ENCODE results near the gene WIPF1. TPM values are rescaled to one million over a fixed set of nuclear protein-coding genes. Genes with fewer than 3 reads are reported as not detected.
A peak's percentile ranks its signal among the peaks of the same experiment; 100 is the strongest.

Gene WIPF1
- total RNA-seq, 3 donors from 2014 or later, result 15.3 to 56.6 (median 28.9) TPM

DNA sequence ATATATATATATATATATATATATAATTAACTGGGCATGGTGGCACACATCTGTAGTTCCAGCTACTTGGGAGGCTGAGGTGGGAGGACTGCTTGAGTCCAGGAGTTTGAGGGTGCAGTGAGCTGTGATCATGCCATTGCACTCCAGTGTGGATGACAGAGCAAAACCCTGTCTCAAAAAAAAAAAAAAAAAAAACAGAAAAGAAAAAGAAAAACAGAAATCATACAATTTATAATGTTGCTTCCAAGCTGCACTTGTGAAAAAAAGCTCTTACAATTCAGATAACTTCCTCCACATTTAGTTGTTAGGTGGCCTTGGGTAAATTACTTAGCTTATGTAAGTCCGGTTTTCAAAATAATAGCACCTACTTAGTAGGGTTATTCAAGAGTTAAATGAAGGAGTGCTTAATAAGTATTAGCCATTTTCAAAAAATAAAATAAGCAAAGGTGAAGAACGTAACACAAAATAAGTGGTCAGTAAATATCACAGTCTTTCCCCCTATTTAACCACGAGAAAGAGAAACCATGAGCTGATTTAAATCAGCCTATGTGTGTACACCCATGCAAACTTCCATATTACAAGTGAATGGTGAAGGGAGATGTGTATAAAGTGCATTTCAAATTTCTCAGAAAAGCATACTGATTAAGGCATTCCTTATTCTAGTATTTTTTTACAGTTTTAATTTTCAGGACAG lies 2.3 kb downstream of the WIPF1 start:
- Histone ChIP-seq H3K4me1 (ENCODE audit: low read depth) (no peaks in the 10 kb centered on the region), H3K36me3 (ENCODE audit: low read depth) (no peaks in the 10 kb centered on the region), H3K4me3 (no peak overlapping the region), H3K9me3 (no peaks in the 10 kb centered on the region)
- no peak for TF ChIP-seq CTCF (IDR thresholded peaks at IDR 0.05)
- intact Hi-C loops (cut with DNase I, micrococcal nuclease), result no loop called here
- no peak for DNase-seq
- no peak for ATAC-seq

DNA sequence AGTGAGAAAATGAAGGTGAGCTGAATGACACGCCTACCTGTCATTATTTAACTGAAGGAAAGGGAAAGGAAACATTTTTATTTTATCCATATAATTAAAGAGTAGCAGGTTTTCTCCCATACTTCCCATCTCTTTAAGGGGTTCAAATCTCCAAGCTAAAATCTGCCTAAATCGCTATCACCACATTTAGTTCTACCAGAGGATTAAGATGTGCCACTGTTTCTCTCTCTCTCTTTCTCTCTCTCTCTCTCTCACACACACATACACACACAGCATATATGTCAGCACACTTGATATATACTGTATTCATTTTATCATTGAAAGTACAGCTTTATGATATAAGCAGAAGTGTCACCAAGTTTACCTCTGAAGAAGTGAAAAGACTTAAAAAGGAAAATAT lies 3.1 kb downstream of the WIPF1 start:
- no peaks in the 10 kb centered on the region for H3K9me3 ChIP-seq
- DNase-seq, result no peak
- no peaks in the 10 kb centered on the region for H3K4me1 ChIP-seq (ENCODE audit: low read depth)
- ATAC-seq, result no peak
- no peak for TF ChIP-seq CTCF (IDR thresholded peaks at IDR 0.05)
- no peaks in the 10 kb centered on the region for H3K36me3 ChIP-seq (ENCODE audit: low read depth)
- intact Hi-C loops (cut with DNase I, micrococcal nuclease), result no loop called here
- no peak overlapping the region for H3K4me3 ChIP-seq

GRCh38 chr2:174593574-174594203 lies 3.9 kb downstream of the WIPF1 start:
- no peak overlapping the region for H3K4me3 ChIP-seq
- no peaks in the 10 kb centered on the region for H3K36me3 ChIP-seq (ENCODE audit: low read depth)
- peak; percentile 83 for ATAC-seq
- intact Hi-C loops (cut with DNase I, micrococcal nuclease), result no loop called here
- H3K4me1 ChIP-seq (ENCODE audit: low read depth), result no peaks in the 10 kb centered on the region
- no peaks in the 10 kb centered on the region for H3K9me3 ChIP-seq
- peak in 1 of 3 donors; percentile 67 for DNase-seq
- no peak for TF ChIP-seq CTCF (IDR thresholded peaks at IDR 0.05)

- no peak overlapping the region for H3K4me3 ChIP-seq
- H3K36me3 ChIP-seq (ENCODE audit: low read depth), result no peaks in the 10 kb centered on the region
- ATAC-seq (no peak), DNase-seq (no peak)
- intact Hi-C loops (cut with DNase I, micrococcal nuclease), result no loop called here
- no peaks in the 10 kb centered on the region for H3K9me3 ChIP-seq
- TF ChIP-seq CTCF (IDR thresholded peaks at IDR 0.05), result no peak
- no peaks in the 10 kb centered on the region for H3K4me1 ChIP-seq (ENCODE audit: low read depth)
These were observed 4.6 kb downstream of the WIPF1 start for GRCh38 chr2:174593041-174593440.

- Histone ChIP-seq H3K4me1 (ENCODE audit: low read depth) (no peaks in the 10 kb centered on the region), H3K9me3 (no peaks in the 10 kb centered on the region), H3K4me3 (no peak overlapping the region), H3K36me3 (ENCODE audit: low read depth) (no peaks in the 10 kb centered on the region)
- no peak for DNase-seq
- TF ChIP-seq CTCF (IDR thresholded peaks at IDR 0.05), result no peak
- intact Hi-C loops (cut with DNase I, micrococcal nuclease), result no loop called here
- no peak for ATAC-seq
These were observed 5.9 kb downstream of the WIPF1 start for GRCh38 chr2:174591740-174592139.

Measured in mucosa of descending colon (tissue), 3 donors.